ENCODE results near the gene INPP5A.
"Not testable (repeated sequence)": the region's sequence is repeated elsewhere in the genome, so short reads cannot be mapped to it uniquely, and the experiment has no call there.

The INPP5A gene

GRCh38 chr10:132545659-132546367 is 8.2 kb downstream of the INPP5A start:
- in situ Hi-C loops (cut with HindIII; ENCODE audit: low sequenced_read_pairs): no loop called here

GRCh38 chr10:132546567-132547420 is 9.2 kb downstream of the INPP5A start:
- in situ Hi-C loops (cut with HindIII; ENCODE audit: low sequenced_read_pairs): no loop called here

DNA sequence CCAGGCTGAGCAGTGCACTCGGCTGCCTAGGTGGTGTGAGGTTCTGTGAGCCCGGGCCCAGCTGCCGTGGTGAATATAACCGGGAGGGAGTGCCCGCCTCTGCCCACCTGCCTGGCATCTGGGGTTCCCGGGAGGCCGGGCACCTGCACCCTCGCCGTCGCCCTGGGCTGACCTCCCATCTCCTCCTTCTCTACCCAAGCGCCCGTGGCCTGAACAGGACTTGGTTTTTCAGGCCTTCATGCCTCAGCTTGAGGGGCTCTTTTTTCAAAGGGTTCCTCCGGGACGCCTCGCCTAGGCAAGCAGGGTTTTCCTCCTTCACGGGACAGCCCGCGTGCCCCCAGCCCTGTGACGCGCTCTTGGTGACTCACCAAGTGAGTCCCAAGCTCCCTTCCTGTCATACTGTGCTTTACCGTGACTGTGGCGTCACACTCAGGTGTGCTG is 9.9 kb downstream of the INPP5A start:
- in situ Hi-C loops (cut with HindIII; ENCODE audit: low sequenced_read_pairs): no loop called here

GRCh38 chr10:132548106-132548823 is 10.7 kb downstream of the INPP5A start:
- in situ Hi-C loops (cut with HindIII; ENCODE audit: low sequenced_read_pairs): no loop called here

DNA sequence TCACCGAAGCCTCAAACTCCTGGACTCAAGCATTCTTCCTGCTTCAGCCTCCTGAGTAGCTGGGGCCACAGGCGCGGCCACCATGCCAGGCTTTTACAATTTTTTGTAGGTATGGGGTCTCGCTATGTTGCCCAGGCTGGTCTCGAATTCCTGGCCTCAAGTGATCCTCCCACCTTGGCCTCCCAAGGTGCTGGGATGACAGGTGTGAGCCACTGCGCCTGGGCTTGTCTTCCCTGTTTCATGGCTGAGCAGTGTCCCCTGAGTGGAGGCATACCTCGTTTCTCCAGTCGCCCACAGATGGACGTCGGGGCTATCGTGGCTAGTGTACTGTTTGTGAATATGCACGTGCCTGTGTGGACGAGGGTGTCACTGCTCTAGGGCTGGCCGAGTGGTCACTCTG is 11.3 kb downstream of the INPP5A start:
- in situ Hi-C loops (cut with HindIII; ENCODE audit: low sequenced_read_pairs): no loop called here

- in situ Hi-C loops (cut with HindIII; ENCODE audit: low sequenced_read_pairs): no loop called here
Measured at GRCh38 chr10:132549371-132549770, 11.8 kb downstream of the INPP5A start.

DNA sequence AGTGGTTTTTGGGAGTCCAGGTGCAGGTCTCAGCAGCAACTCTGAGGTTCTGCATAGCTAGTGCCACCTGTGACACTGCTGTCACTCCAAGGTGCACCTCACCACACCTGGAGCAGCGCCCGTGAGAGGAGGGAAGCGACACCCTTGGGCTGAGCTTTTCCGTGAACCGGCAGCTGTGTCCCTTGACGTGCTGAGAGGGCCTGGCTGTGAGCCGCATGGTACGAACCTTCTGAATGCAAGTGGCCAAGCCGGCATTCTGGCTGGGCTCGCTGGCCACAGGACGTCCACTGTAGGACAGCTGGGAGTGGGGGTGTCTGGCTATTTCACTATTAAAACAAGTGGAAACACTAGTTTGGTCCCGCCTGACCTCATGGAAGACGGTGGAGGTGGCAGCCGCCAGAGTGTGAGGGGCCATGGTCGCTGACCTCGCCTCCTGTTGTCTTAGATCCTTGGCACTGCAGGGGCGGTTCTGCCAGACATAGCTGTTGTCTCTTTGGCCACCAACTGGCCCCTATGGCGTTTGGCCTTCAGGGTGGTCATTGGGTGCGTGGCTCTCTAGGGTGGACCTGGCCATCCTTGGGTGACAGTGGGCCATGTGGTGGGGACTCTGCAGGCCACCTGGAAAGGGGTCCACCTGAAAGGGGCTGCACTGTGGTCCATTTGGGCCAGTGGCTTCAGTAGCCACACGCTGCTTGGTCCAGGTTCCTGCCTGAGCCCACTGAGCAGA is 12.9 kb downstream of the INPP5A start:
- in situ Hi-C loops (cut with HindIII; ENCODE audit: low sequenced_read_pairs): no loop called here

GRCh38 chr10:132551093-132551807 is 13.7 kb downstream of the INPP5A start:
- in situ Hi-C loops (cut with HindIII; ENCODE audit: low sequenced_read_pairs): no loop called here

GRCh38 chr10:132551808-132552130 is 14.2 kb downstream of the INPP5A start:
- in situ Hi-C loops (cut with HindIII; ENCODE audit: low sequenced_read_pairs): no loop called here

DNA sequence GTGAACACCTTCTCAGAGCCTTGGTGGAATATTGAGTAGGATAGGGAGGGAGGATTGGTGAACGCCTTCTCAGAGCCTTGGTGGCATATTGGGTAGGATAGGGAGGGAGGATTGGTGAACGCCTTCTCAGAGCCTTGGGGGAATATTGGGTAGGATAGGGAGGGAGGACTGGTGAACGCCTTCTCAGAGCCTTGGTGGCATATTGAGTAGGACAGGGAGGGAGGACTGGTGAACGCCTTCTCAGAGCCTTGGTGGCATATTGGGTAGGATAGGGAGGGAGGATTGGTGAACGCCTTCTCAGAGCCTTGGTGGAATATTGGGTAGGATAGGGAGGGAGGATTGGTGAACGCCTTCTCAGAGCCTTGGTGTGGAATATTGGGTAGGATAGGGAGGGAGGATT is 15.0 kb downstream of the INPP5A start:
- in situ Hi-C loops (cut with HindIII; ENCODE audit: low sequenced_read_pairs): not testable (repeated sequence)

- in situ Hi-C loops (cut with HindIII; ENCODE audit: low sequenced_read_pairs): not testable (repeated sequence)
Measured at GRCh38 chr10:132553568-132553967, 16.0 kb downstream of the INPP5A start.

DNA sequence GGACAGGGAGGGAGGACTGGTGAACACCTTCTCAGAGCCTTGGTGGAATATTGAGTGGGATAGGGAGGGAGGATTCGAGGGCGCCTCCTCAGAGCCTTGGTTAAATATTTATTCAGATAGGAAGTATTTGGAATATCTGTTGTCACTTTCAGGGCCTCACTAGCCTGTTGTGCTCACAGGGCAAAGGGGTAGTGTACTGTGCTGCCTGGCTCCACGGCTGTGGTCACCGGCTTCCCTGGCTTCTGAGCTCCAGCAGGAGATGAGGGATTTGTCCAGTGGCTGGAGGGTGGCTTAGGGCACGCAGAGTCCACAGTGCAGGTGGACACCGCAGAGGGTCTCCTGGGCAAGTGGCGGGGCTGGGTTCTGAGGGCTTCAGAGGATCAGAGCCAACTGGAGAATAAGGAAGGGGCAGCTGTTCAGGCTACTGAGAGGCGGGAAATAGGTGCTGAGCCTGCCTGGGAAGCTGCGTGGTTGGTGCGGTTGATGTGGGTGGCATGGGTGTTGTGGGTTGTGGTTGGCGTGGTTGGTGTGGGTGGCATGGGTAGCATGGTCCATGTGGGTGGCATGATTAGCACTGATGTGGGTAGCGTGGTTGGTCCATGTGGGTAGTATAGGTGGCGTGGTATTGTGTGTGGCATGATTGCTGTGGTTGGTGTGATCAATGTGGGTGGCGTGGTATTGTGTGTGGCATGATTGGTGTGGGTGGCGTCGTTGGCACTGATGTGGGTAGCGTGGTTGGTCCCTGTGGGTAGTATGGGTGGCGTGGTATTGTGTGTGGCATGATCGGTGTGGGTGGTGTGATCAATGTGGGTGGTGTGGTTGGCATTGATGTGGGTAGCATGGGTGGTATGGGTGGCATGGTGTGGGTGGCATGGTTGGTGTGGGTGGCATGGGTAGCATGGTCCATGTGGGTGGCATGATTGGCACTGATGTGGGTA is 16.7 kb downstream of the INPP5A start:
- in situ Hi-C loops (cut with HindIII; ENCODE audit: low sequenced_read_pairs): no loop called here

GRCh38 chr10:132554991-132555647 is 17.5 kb downstream of the INPP5A start:
- in situ Hi-C loops (cut with HindIII; ENCODE audit: low sequenced_read_pairs): no loop called here

DNA sequence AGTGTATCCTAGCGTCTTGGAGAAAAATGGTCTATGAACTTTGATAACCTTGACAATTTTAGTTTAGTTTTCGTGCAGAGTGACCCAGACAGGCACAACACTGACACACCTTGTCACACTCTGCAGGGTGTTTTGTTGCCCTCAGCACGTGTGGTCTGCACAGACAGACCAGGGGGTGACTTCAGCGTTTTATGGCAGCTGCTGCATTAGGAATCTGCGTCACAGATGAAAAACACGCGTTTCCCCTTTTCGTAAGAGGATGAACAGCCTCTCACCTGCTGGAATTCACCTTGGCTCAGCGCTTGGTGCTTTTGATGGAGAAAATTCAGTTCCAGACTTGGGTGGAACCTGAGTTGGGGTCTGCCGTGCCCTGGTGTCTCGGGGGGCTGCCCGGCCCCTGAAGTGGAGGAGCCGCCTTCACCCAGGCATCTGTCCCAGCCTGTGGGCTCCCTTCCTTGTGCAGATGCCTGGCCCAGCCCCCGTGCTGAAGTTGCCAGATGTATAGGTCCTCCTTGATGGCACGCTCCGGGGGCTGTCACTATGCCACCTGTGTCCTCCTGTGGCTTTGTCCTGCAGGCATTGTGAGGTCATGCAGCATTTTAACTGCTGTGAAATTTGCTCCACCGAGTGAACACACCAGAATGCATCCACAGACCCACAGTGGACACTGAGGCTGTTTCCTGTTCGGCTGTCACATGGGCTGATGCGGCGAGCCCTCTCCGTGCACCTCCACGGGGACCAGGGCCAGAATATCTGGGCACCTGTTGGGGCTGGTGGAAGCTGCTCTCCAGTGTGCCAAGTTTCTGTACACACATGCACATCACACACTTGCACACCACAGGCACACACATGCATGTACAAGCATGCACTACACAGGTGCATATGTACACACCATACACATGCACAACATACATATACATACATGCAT is 18.3 kb downstream of the INPP5A start:
- in situ Hi-C loops (cut with HindIII; ENCODE audit: low sequenced_read_pairs): no loop called here

DNA sequence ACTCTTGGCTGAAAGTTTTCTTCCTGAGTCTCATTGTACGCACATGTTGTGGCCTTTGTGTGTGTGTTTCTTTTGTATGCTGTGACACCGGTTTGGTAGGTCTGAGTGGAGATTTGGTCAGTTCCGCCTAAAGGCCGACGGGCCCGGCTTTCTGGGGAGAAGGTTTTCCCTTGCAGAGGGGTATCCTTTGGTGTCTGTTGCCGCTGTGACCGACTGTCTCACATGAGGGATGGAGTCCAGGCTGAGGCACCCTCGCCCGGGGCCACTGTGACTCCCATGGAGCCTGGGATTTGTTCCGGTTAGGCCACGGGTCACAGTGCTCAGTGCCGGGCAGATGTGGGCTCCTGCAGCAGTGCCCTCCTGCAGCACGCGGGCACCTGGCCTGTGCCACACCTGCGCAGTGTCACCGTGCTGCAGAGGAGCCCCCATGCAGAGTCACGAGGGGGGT is 19.4 kb downstream of the INPP5A start:
- in situ Hi-C loops (cut with HindIII; ENCODE audit: low sequenced_read_pairs): no loop called here

DNA sequence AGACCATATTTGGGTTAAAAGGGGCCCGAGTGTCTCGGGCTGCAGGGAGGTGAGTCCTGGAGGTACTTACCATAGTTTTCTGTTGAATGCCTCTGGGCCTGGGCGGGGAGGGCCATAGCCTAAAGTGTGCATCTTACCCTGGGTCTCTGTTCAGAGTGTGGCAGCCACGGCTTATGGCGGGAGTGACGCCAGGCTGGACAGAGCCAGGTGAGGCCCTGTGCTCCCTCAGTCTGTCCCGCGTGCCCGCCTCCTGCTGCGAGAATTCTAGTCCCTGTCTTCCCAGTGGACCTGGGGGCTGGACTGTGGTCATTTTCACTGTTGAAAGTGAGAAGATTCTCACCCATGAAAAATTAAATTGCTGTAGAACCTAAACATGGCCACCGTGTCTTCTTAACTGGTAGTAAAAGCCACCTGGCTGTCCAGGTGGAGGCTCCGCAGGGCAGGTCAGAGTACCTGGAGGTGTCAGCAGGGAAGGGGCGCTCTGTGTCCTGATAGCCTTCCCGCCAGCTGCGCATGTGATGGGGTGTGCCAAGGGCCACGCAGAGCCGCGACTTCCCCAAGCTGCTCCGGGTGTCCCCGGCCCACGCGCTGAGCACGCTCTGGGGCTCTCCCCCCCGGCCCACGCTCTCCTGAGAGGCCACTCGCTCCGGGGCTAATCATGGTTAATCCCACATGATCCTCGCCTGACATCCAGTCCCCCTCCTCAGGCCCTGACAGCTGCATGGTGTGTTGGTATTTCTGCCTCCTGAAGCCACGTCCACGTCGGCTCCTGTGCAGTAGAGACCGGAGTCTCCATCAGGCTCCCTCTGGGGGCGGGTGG is 20.3 kb downstream of the INPP5A start:
- in situ Hi-C loops (cut with HindIII; ENCODE audit: low sequenced_read_pairs): no loop called here
